ENCODE data around the gene MTUS2. TPM values are rescaled to one million over a fixed set of nuclear protein-coding genes. Genes with fewer than 3 reads are reported as not detected.

MTUS2 gene
- total and polyA plus RNA-seq, 2 experiments from 2014 or later, result 0.27 to 0.38 TPM

DNA sequence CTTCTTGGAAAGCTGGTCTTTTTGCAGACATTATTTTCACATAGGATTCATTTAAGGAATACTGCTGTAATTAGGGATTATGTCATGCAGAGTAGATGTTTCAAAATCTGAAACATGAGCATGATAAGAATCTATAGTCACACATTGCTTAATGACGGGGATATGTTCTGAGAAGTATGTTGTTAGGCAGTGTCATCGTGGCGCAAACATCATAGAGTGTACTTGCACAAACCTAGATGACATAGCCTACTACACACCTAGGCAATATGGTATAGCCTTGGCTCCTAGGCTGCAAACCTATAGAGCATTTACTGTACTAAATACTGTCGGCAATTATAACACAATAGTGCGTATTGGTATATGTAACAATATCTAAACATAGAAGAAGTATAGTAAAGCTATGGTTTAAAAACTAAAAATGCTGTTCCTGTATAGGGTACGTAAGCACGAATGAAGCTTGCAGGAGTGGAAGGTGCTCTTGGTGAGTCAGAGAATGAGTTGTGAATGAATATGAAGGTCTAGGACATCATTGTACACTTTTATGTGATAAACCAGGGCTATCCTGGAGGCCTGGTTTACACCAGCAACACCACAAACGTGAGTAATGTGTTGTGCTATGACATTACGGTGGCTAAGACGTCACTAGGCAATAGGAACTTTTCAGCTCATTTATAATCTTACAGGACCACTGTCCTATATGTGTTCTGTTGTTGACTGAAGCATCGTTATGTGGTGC, 283.1 kb downstream of the MTUS2 start:
- Histone ChIP-seq H3K4me1 (ENCODE audit: insufficient read depth) (no peaks in the 10 kb centered on the region), H3K4me2 (no peak overlapping the region), H3K4me3 (no peak overlapping the region), H3K27me3 (ENCODE audit: insufficient read depth) (no peaks in the 10 kb centered on the region), H3K79me2 (replicated peaks; ENCODE audit: insufficient read depth) (no peaks in the 10 kb centered on the region), H3K9me2 (ENCODE audit: insufficient read depth) (no peaks in the 10 kb centered on the region), H3K36me3 (ENCODE audit: insufficient read depth) (no peaks in the 10 kb centered on the region), H3F3A (replicated peaks; ENCODE audit: low read depth) (no peaks in the 10 kb centered on the region), H4K20me1 (replicated peaks; ENCODE audit: insufficient read depth) (no peaks in the 10 kb centered on the region), H3K27ac (ENCODE audit: low read depth) (no peak overlapping the region), H2AFZ (no peak overlapping the region)
- H3K9me3 Mint-ChIP-seq, result no peaks in the 10 kb centered on the region
- H3K27me3 Mint-ChIP-seq (ENCODE audit: insufficient read depth, low read depth, poor library complexity), result peaks cover 5% of the 10 kb centered on the region
- H3K4me3 Mint-ChIP-seq, result no peak overlapping the region
- DNase-seq (ENCODE audit: low spot score) (no peak), ATAC-seq (no peak)
- H3K36me3 Mint-ChIP-seq (ENCODE audit: low read depth), result no peaks in the 10 kb centered on the region
- H3K27ac Mint-ChIP-seq, result no peak overlapping the region
- H3K4me1 Mint-ChIP-seq, result peaks cover 4% of the 10 kb centered on the region; the same call in 1 of the 3 replicates
- TF ChIP-seq ZNF114 (CRISPR knock-in tag; IDR thresholded peaks at IDR 0.05), result no peak
- TF ChIP-seq POLR2AphosphoS5 (IDR thresholded peaks at IDR 0.05; ENCODE audit: low read depth), result no peak
- TF ChIP-seq, protein P1, sequence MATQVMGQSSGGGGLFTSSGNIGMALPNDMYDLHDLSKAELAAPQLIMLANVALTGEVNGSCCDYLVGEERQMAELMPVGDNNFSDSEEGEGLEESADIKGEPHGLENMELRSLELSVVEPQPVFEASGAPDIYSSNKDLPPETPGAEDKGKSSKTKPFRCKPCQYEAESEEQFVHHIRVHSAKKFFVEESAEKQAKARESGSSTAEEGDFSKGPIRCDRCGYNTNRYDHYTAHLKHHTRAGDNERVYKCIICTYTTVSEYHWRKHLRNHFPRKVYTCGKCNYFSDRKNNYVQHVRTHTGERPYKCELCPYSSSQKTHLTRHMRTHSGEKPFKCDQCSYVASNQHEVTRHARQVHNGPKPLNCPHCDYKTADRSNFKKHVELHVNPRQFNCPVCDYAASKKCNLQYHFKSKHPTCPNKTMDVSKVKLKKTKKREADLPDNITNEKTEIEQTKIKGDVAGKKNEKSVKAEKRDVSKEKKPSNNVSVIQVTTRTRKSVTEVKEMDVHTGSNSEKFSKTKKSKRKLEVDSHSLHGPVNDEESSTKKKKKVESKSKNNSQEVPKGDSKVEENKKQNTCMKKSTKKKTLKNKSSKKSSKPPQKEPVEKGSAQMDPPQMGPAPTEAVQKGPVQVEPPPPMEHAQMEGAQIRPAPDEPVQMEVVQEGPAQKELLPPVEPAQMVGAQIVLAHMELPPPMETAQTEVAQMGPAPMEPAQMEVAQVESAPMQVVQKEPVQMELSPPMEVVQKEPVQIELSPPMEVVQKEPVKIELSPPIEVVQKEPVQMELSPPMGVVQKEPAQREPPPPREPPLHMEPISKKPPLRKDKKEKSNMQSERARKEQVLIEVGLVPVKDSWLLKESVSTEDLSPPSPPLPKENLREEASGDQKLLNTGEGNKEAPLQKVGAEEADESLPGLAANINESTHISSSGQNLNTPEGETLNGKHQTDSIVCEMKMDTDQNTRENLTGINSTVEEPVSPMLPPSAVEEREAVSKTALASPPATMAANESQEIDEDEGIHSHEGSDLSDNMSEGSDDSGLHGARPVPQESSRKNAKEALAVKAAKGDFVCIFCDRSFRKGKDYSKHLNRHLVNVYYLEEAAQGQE (IDR thresholded peaks at IDR 0.05; ENCODE audit: unreplicated experiment), result no peak
- TF ChIP-seq EZH2phosphoT487 (IDR thresholded peaks at IDR 0.05; ENCODE audit: unreplicated experiment), result no peak
- TF ChIP-seq, protein P2, sequence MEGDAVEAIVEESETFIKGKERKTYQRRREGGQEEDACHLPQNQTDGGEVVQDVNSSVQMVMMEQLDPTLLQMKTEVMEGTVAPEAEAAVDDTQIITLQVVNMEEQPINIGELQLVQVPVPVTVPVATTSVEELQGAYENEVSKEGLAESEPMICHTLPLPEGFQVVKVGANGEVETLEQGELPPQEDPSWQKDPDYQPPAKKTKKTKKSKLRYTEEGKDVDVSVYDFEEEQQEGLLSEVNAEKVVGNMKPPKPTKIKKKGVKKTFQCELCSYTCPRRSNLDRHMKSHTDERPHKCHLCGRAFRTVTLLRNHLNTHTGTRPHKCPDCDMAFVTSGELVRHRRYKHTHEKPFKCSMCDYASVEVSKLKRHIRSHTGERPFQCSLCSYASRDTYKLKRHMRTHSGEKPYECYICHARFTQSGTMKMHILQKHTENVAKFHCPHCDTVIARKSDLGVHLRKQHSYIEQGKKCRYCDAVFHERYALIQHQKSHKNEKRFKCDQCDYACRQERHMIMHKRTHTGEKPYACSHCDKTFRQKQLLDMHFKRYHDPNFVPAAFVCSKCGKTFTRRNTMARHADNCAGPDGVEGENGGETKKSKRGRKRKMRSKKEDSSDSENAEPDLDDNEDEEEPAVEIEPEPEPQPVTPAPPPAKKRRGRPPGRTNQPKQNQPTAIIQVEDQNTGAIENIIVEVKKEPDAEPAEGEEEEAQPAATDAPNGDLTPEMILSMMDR (conservative IDR thresholded peaks at IDR 0.05; ENCODE audit: low read depth in 2 of 2), result no peak
- no peak for TF ChIP-seq STAT1 (IDR thresholded peaks at IDR 0.05; ENCODE audit: unreplicated experiment)
- no peak for TF ChIP-seq NANOG (IDR thresholded peaks at IDR 0.05; ENCODE audit: borderline replicate concordance)
- no peak for TF ChIP-seq ZNF331 (CRISPR knock-in tag; IDR thresholded peaks at IDR 0.05; ENCODE audit: low read depth)
- TF ChIP-seq, protein P3, sequence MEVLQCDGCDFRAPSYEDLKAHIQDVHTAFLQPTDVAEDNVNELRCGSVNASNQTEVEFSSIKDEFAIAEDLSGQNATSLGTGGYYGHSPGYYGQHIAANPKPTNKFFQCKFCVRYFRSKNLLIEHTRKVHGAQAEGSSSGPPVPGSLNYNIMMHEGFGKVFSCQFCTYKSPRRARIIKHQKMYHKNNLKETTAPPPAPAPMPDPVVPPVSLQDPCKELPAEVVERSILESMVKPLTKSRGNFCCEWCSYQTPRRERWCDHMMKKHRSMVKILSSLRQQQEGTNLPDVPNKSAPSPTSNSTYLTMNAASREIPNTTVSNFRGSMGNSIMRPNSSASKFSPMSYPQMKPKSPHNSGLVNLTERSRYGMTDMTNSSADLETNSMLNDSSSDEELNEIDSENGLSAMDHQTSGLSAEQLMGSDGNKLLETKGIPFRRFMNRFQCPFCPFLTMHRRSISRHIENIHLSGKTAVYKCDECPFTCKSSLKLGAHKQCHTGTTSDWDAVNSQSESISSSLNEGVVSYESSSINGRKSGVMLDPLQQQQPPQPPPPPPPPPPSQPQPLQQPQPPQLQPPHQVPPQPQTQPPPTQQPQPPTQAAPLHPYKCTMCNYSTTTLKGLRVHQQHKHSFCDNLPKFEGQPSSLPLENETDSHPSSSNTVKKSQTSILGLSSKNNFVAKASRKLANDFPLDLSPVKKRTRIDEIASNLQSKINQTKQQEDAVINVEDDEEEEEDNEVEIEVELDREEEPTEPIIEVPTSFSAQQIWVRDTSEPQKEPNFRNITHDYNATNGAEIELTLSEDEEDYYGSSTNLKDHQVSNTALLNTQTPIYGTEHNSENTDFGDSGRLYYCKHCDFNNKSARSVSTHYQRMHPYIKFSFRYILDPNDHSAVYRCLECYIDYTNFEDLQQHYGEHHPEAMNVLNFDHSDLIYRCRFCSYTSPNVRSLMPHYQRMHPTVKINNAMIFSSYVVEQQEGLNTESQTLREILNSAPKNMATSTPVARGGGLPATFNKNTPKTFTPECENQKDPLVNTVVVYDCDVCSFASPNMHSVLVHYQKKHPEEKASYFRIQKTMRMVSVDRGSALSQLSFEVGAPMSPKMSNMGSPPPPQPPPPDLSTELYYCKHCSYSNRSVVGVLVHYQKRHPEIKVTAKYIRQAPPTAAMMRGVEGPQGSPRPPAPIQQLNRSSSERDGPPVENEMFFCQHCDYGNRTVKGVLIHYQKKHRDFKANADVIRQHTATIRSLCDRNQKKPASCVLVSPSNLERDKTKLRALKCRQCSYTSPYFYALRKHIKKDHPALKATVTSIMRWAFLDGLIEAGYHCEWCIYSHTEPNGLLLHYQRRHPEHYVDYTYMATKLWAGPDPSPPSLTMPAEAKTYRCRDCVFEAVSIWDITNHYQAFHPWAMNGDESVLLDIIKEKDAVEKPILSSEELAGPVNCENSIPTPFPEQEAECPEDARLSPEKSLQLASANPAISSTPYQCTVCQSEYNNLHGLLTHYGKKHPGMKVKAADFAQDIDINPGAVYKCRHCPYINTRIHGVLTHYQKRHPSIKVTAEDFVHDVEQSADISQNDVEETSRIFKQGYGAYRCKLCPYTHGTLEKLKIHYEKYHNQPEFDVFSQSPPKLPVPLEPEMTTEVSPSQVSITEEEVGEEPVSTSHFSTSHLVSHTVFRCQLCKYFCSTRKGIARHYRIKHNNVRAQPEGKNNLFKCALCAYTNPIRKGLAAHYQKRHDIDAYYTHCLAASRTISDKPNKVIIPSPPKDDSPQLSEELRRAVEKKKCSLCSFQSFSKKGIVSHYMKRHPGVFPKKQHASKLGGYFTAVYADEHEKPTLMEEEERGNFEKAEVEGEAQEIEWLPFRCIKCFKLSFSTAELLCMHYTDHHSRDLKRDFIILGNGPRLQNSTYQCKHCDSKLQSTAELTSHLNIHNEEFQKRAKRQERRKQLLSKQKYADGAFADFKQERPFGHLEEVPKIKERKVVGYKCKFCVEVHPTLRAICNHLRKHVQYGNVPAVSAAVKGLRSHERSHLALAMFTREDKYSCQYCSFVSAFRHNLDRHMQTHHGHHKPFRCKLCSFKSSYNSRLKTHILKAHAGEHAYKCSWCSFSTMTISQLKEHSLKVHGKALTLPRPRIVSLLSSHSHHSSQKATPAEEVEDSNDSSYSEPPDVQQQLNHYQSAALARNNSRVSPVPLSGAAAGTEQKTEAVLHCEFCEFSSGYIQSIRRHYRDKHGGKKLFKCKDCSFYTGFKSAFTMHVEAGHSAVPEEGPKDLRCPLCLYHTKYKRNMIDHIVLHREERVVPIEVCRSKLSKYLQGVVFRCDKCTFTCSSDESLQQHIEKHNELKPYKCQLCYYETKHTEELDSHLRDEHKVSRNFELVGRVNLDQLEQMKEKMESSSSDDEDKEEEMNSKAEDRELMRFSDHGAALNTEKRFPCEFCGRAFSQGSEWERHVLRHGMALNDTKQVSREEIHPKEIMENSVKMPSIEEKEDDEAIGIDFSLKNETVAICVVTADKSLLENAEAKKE (CRISPR knock-in tag; IDR thresholded peaks at IDR 0.05), result no peak
